Measurements from ENCODE around the gene HSF5. TPM values are rescaled to one million over a fixed set of nuclear protein-coding genes. Genes with fewer than 3 reads are reported as not detected.
A peak's percentile ranks its signal among the peaks of the same experiment; 100 is the strongest.

Gene HSF5
- polyA plus RNA-seq, 1 experiment = not detected

DNA sequence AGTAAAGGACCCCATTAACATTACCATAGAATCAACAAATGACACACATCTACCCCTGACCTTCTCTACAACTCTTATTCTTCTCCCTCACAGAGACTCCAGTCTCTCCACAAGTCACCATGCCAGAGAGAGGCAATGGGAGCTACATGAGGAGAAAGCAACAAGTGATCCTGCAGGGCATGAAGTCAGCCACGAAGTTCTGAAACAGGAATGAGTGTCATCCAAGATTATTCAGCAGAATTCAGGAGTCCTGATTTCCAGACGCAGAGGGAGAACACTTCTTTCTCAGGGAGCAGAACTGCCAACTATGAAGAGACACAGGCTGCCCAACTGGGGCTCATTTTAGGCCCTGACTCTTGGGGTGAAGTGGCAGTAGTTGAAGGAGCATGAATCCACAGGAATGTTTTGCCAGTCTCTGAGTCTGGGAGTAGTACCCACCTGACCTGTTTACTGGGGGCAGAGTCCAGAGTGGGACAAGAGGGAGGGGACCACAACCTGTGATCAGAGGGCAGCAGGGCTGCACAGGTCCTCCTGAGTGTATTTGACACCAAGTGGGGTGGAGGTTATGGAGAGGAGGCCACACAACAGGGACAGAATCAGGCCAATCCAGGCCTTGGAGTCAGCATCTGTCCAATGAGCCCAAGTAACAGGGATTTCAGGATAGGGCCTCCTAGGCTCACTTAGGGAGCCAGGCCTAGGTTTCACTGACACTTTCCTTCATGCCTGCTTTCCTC lies 28.6 kb upstream of the HSF5 start:
- ChIA-PET CTCF (interaction anchor here (1.1 to 3.9 kb wide), 3 partner anchors 114 to 487 kb away, joined by 3 to 45 read pairs (median 3); no protein-coding TSS in a partner anchor), POLR2A (no interaction called here)
- Histone ChIP-seq H3K27me3 (ENCODE audit: control insufficient read depth, insufficient read depth, low read length) (no peaks in the 10 kb centered on the region), H3K4me3 (ENCODE audit: low read depth, low read length) (peak overlapping the region; percentile 59), H3K36me3 (ENCODE audit: control insufficient read depth, insufficient read depth, low read length) (no peaks in the 10 kb centered on the region)
- TF ChIP-seq, protein P1, sequence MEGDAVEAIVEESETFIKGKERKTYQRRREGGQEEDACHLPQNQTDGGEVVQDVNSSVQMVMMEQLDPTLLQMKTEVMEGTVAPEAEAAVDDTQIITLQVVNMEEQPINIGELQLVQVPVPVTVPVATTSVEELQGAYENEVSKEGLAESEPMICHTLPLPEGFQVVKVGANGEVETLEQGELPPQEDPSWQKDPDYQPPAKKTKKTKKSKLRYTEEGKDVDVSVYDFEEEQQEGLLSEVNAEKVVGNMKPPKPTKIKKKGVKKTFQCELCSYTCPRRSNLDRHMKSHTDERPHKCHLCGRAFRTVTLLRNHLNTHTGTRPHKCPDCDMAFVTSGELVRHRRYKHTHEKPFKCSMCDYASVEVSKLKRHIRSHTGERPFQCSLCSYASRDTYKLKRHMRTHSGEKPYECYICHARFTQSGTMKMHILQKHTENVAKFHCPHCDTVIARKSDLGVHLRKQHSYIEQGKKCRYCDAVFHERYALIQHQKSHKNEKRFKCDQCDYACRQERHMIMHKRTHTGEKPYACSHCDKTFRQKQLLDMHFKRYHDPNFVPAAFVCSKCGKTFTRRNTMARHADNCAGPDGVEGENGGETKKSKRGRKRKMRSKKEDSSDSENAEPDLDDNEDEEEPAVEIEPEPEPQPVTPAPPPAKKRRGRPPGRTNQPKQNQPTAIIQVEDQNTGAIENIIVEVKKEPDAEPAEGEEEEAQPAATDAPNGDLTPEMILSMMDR (IDR thresholded peaks at IDR 0.05; ENCODE audit: insufficient read depth, low read depth, low read length) = no peak
- no peak for DNase-seq (ENCODE audit: low read depth)

GRCh38 chr17:58515286-58515685 lies 27.1 kb upstream of the HSF5 start:
- CTCF ChIA-PET = no interaction called here
- Histone ChIP-seq H3K27me3 (ENCODE audit: control insufficient read depth, insufficient read depth, low read length) (no peaks in the 10 kb centered on the region), H3K4me3 (ENCODE audit: low read depth, low read length) (no peak overlapping the region), H3K36me3 (ENCODE audit: control insufficient read depth, insufficient read depth, low read length) (peaks cover 3% of the 10 kb centered on the region)
- DNase-seq (ENCODE audit: low read depth) = no peak
- TF ChIP-seq, protein P1 (IDR thresholded peaks at IDR 0.05; ENCODE audit: insufficient read depth, low read depth, low read length) = no peak
- POLR2A ChIA-PET = no interaction called here

DNA sequence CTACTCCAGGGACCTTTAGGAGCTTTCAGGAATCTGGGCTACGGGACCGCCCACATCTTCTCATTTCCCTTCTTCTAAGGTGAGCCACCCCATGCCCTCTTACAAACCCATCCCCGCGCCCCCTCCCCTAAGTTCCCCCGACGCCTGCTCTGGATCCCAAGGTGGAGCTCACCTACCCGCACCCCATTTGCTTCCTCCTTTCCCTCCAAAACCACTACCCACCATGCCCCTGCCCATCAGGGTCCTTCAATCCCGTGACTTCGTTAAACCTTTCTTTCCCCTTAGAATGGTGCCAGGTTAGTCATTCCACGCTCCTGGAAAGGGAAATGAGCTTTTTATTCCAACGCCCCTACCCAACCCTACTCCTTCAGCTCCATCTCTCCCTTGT lies 26.6 kb upstream of the HSF5 start:
- Histone ChIP-seq H3K27me3 (ENCODE audit: control insufficient read depth, insufficient read depth, low read length) (no peaks in the 10 kb centered on the region), H3K36me3 (ENCODE audit: control insufficient read depth, insufficient read depth, low read length) (peaks cover 6% of the 10 kb centered on the region), H3K4me3 (ENCODE audit: low read depth, low read length) (peak overlapping the region; percentile 56)
- ChIA-PET CTCF (no interaction called here), POLR2A (no interaction called here)
- no peak for DNase-seq (ENCODE audit: low read depth)
- TF ChIP-seq, protein P1 (IDR thresholded peaks at IDR 0.05; ENCODE audit: insufficient read depth, low read depth, low read length) = no peak

- CTCF ChIA-PET = interaction anchor here (0.6 kb wide), 1 partner anchor 989 kb away, joined by 3 read pairs; no protein-coding TSS in a partner anchor
- POLR2A ChIA-PET = interaction anchor here (0.6 kb wide), 1 partner anchor 8 kb away, joined by 3 read pairs; no protein-coding TSS in a partner anchor
These were observed 26.0 kb upstream of the HSF5 start, which contains the start of gene MTMR4 for GRCh38 chr17:58513965-58514769. TSS of gene MTMR4 (minus strand) at chr17:58514638. CDS start at chr17:58514407, 231 bp downstream.

More at GRCh38 chr17:58513965-58514769, 26.0 kb upstream of the HSF5 start, which contains the start of gene MTMR4:
- TF ChIP-seq, protein P1 (IDR thresholded peaks at IDR 0.05; ENCODE audit: insufficient read depth, low read depth, low read length) = no peak
- no peak for DNase-seq (ENCODE audit: low read depth)
- H3K27me3 ChIP-seq (ENCODE audit: control insufficient read depth, insufficient read depth, low read length) = no peaks in the 10 kb centered on the region
- H3K36me3 ChIP-seq (ENCODE audit: control insufficient read depth, insufficient read depth, low read length) = peaks cover 6% of the 10 kb centered on the region
- peak within 1 kb of the TSS; percentile 56 for H3K4me3 ChIP-seq (ENCODE audit: low read depth, low read length)

Measured in BJ (cell line).